IMR-90 (cell line): Measurements from ENCODE around the gene DOCK7.

Experiments
- BHLHE40 ChIP-seq: fragments of 150-350 bp; IDR thresholded peaks from 2 replicates; pipeline ENCODE4 v1.6.1; 2016; ENCODE audit warnings: mild to moderate bottlenecking, low read depth, low read length
- CEBPB ChIP-seq: IDR thresholded peaks from 2 replicates; pipeline ENCODE4 v1.6.1; 2012; ENCODE audit warnings: low read depth, low read length, improper control_type of control experiment
- FOS ChIP-seq: fragments of 150-350 bp; IDR thresholded peaks from 2 replicates; pipeline ENCODE4 v1.6.1; 2016; ENCODE audit warnings: low read depth, low read length
- MAZ ChIP-seq: IDR thresholded peaks from 2 replicates; pipeline ENCODE4 v1.6.1; 2012; ENCODE audit warnings: low read depth, mild to moderate bottlenecking, low read length, improper control_type of control experiment, moderate library complexity, borderline replicate concordance
- MXI1 ChIP-seq: IDR thresholded peaks from 2 replicates; pipeline ENCODE4 v1.6.1; 2012; ENCODE audit warnings: low read depth, mild to moderate bottlenecking, low read length, moderate library complexity, borderline replicate concordance
- NFE2L2 ChIP-seq: fragments of 150-350 bp; IDR thresholded peaks from 2 replicates; pipeline ENCODE4 v1.6.1; 2016; ENCODE audit warnings: low read depth, mild to moderate bottlenecking, low read length
- POLR2A ChIP-seq: IDR thresholded peaks from 2 replicates; pipeline ENCODE4 v1.6.1; 2012; ENCODE audit warnings: mild to moderate bottlenecking, low read depth, low read length
- RAD21 ChIP-seq: IDR thresholded peaks from 2 replicates; pipeline ENCODE4 v1.6.1; 2012; ENCODE audit warnings: low read length, improper control_type of control experiment
- RFX5 ChIP-seq: IDR thresholded peaks from 2 replicates; pipeline ENCODE4 v1.8.0; 2012; ENCODE audit warnings: low read depth, mild to moderate bottlenecking, low read length, moderate library complexity
- SMC3 ChIP-seq: fragments of 150-350 bp; IDR thresholded peaks from 2 replicates; pipeline ENCODE4 v1.6.1; 2016; ENCODE audit warnings: low read depth, mild to moderate bottlenecking, antibody characterized with exemption, low read length, moderate library complexity
- TF ChIP-seq, protein P1 (sequence below): conservative IDR thresholded peaks from 2 replicates; pipeline ENCODE4 v1.5.1; 2012; ENCODE audit warnings: mild to moderate bottlenecking, low read depth, low read length, improper control_type of control experiment
- TF ChIP-seq, protein P2 (sequence below): fragments of 150-350 bp; IDR thresholded peaks from 2 replicates; pipeline ENCODE4 v1.6.1; 2016; ENCODE audit warnings: low read depth, mild to moderate bottlenecking, low read length, moderate library complexity, borderline replicate concordance

DNA sequence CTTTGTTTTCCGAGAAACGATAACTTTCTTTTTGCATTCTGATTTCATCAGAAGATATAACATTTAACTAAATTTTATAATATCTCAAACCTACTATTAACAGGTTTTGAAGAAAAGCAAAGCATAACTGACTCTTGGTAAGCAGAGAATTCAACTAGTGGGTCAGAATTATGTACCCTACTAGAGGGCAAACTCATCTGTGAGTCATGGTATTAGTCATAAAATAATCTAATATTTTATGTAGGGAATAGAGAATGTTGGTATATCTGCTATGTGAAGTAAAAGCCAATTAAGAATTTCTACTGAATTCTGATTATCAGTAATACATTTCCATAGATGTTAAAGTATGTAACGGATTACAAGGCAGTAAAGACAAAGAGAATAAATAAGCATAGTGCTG, 194.5 kb downstream of the DOCK7 start:
- TF ChIP-seq, protein P1, sequence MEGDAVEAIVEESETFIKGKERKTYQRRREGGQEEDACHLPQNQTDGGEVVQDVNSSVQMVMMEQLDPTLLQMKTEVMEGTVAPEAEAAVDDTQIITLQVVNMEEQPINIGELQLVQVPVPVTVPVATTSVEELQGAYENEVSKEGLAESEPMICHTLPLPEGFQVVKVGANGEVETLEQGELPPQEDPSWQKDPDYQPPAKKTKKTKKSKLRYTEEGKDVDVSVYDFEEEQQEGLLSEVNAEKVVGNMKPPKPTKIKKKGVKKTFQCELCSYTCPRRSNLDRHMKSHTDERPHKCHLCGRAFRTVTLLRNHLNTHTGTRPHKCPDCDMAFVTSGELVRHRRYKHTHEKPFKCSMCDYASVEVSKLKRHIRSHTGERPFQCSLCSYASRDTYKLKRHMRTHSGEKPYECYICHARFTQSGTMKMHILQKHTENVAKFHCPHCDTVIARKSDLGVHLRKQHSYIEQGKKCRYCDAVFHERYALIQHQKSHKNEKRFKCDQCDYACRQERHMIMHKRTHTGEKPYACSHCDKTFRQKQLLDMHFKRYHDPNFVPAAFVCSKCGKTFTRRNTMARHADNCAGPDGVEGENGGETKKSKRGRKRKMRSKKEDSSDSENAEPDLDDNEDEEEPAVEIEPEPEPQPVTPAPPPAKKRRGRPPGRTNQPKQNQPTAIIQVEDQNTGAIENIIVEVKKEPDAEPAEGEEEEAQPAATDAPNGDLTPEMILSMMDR, result no peak
- TF ChIP-seq NFE2L2 (no peak), SMC3 (no peak), FOS (peak; percentile 39; the same call in 1 of the 2 replicates), POLR2A (no peak), RAD21 (no peak), MAZ (no peak), RFX5 (no peak), CEBPB (no peak), MXI1 (no peak), BHLHE40 (no peak)
- TF ChIP-seq, protein P2, sequence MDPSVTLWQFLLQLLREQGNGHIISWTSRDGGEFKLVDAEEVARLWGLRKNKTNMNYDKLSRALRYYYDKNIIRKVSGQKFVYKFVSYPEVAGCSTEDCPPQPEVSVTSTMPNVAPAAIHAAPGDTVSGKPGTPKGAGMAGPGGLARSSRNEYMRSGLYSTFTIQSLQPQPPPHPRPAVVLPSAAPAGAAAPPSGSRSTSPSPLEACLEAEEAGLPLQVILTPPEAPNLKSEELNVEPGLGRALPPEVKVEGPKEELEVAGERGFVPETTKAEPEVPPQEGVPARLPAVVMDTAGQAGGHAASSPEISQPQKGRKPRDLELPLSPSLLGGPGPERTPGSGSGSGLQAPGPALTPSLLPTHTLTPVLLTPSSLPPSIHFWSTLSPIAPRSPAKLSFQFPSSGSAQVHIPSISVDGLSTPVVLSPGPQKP, result no peak
